NCI-H748 (cell line): Measurements from ENCODE around the gene RHOXF1.
"Not testable (repeated sequence)": the region's sequence is repeated elsewhere in the genome, so short reads cannot be mapped to it uniquely, and the experiment has no call there.

Source experiments
- DNase-seq: peaks from one replicate; lab custom pipeline; 2025; ENCODE audit not compliant: unreplicated experiment; lab: John Stamatoyannopoulos, UW

RHOXF1 gene

GRCh38 chrX:120087289-120088017 is 28.3 kb downstream of the RHOXF1 start:
- no peak for DNase-seq

- DNase-seq, result not testable (repeated sequence)
Observed at GRCh38 chrX:120085553-120086185, 30.0 kb downstream of the RHOXF1 start.

GRCh38 chrX:120077590-120077989 is 38.1 kb downstream of the RHOXF1 start, which contains the start of gene RHOXF2B:
Gene RHOXF2B, minus strand, starts transcription at chrX:120077690. Its CDS starts 138 bp downstream, at chrX:120077552.
- DNase-seq, result not testable (repeated sequence)

GRCh38 chrX:120066169-120066568 is 49.5 kb downstream of the RHOXF1 start:
- not testable (repeated sequence) for DNase-seq
